Skeletal muscle satellite cell (primary cell): ENCODE data around the gene SNTB2.
A peak's percentile ranks its signal among the peaks of the same experiment; 100 is the strongest.

Source experiments
- H3K27me3 ChIP-seq: 2 replicates; pipeline ENCODE4 v1.7.0; 2013; ENCODE audit warnings: low read length; ENCODE audit not compliant: control insufficient read depth, insufficient read depth
- H3K36me3 ChIP-seq: 2 replicates; pipeline ENCODE4 v1.7.0; 2013; ENCODE audit warnings: mild to moderate bottlenecking, control low read depth, low read length; ENCODE audit not compliant: insufficient read depth
- H3K4me1 ChIP-seq: 2 replicates; pipeline ENCODE4 v1.7.0; 2013; ENCODE audit warnings: low read length; ENCODE audit not compliant: control insufficient read depth, insufficient read depth
- H3K4me2 ChIP-seq: 2 replicates; pipeline ENCODE4 v1.7.0; 2013; ENCODE audit warnings: mild to moderate bottlenecking, low read length
- H3K4me3 ChIP-seq: 2 replicates; pipeline ENCODE4 v1.7.0; 2013; ENCODE audit warnings: low read length
- H3K9ac ChIP-seq: 2 replicates; pipeline ENCODE4 v1.7.0; 2013; ENCODE audit warnings: mild to moderate bottlenecking, low read depth, low read length, moderate library complexity
- H3K9me3 ChIP-seq: replicated peaks from 2 replicates; pipeline ENCODE4 v1.7.0; 2013; ENCODE audit warnings: mild to moderate bottlenecking, control low read depth, low read length

SNTB2 gene

DNA sequence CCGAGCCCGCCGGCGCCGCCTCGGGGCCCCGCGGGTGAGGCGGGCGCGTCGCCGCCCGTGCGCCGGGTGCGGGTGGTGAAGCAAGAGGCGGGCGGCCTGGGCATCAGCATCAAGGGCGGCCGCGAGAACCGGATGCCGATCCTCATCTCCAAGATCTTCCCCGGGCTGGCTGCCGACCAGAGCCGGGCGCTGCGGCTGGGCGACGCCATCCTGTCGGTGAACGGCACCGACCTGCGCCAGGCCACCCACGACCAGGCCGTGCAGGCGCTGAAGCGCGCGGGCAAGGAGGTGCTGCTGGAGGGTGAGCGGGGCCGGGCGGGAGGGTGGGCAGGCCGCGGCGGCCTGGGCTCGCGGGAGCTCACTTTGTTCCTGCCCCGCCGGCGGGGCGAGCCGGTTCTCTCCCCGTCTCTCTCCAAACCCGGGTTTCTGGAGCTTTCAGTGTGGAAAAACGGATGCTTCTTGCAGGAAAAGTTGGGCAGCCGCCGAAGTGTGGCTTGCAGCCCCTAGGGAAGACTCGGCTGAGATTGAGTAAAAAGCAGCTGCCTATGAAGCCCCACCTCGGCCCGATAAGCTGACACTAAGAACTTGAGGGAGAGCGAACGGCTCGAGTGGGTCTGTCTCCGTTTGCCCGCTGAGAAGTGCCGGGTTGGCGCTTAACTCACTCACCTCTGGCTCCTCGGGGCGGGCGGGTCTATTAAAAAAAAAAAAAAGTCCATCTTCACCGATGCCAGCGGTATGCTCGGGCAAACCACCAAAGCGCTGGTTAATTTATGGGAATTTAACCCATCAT lies 677 bp downstream of the SNTB2 start:
- H3K27me3 ChIP-seq, result no peaks in the 10 kb centered on the region
- H3K36me3 ChIP-seq, result no peaks in the 10 kb centered on the region
- H3K9me3 ChIP-seq, result no peaks in the 10 kb centered on the region
- peak overlapping the region; percentile 83 for H3K9ac ChIP-seq
- peaks cover 40% of the 10 kb centered on the region for H3K4me1 ChIP-seq
- H3K4me2 ChIP-seq, result peak overlapping the region; percentile 92
- H3K4me3 ChIP-seq, result peak overlapping the region; percentile 92

DNA sequence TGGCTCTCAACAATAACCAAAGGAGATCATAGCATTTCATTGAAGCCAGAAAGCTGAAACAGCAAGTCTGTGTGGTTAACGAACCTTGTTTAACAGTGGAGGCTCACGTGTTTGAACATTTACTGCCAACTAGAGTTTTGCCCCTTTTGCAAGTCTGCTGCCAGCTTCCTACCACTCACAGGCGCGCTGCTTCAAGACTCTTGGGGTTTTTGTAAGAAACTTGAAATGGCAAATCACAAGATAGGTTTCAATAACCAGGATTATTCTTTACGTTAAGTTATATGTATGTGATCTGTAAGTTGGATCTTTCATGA lies 1.2 kb downstream of the SNTB2 start:
- Histone ChIP-seq H3K9me3 (no peaks in the 10 kb centered on the region), H3K9ac (peak overlapping the region; percentile 83), H3K4me3 (peak overlapping the region; percentile 92), H3K36me3 (no peaks in the 10 kb centered on the region), H3K27me3 (no peaks in the 10 kb centered on the region), H3K4me1 (peaks cover 40% of the 10 kb centered on the region), H3K4me2 (peak overlapping the region; percentile 92)

DNA sequence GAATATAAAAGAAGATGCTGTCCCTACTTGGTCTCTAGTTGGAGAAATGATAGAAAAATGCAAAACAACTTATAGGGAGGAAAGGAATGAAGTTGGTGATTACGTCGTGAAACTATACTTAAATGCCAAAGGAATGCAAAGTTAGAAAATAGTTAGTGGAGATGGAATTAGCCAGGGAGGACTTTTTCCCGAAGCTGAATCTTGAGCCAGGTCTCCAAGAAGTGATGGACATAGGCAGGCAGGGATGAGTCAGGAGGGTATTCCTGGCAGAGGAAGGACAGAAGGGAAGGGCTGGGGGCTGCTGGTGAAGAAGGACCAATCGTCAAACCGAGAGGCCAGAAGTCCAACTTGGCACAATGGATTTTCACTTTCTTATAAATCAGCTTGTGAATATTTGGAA lies 1.8 kb downstream of the SNTB2 start:
- Histone ChIP-seq H3K27me3 (no peaks in the 10 kb centered on the region), H3K9ac (peak overlapping the region; percentile 83), H3K4me3 (peak overlapping the region; percentile 92), H3K4me1 (peaks cover 38% of the 10 kb centered on the region), H3K9me3 (no peaks in the 10 kb centered on the region), H3K4me2 (peak overlapping the region; percentile 92), H3K36me3 (no peaks in the 10 kb centered on the region)

DNA sequence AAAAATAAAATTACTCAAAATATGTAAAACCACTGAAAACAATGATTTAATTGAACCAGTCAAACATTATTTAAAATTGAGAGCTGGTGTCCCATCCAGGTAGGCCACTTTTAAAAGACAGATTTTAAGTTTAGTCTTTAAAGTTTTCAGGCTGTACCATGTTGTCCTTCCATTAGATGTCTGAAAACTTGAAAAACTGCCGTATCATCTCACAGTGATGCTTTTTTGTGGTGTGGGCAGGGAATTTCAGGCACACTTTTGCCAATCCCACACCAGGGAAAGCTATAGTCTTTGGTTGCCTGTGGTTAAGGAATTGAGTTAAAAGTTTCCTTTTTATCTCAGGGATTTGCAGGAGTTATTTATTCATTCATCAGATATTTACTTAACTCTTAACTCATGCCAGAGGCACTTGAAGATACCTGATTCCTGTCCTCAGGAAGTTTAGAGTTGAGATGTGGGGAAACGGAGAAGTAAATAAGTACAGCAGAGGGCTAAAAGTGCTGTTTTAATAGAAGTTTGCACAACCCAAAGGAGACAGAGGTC lies 3.2 kb downstream of the SNTB2 start:
- Histone ChIP-seq H3K4me2 (peak overlapping the region; percentile 23), H3K36me3 (no peaks in the 10 kb centered on the region), H3K4me3 (no peak overlapping the region), H3K27me3 (no peaks in the 10 kb centered on the region), H3K4me1 (peaks cover 46% of the 10 kb centered on the region), H3K9me3 (no peaks in the 10 kb centered on the region), H3K9ac (no peak overlapping the region)

DNA sequence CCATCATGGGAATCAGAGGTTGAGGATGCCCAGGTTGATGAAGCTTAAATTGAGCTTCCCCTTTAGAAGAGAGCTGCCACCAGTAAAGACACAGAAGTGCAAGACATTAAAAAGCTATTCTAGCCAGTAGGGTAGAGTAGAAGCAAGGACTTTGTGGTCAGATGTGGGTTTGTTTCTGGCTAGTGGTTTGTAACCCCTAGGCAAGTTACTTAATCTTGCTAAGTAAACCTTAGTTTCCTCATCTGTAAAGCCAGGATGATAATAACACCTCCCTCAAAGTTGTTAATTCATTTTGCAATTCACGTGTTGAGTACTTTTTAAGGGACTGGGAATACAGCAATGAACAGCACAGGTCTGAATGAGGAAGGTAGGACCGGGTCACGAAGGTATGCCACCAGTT lies 3.6 kb downstream of the SNTB2 start:
- no peaks in the 10 kb centered on the region for H3K27me3 ChIP-seq
- no peak overlapping the region for H3K9ac ChIP-seq
- H3K4me3 ChIP-seq, result no peak overlapping the region
- no peaks in the 10 kb centered on the region for H3K9me3 ChIP-seq
- H3K36me3 ChIP-seq, result no peaks in the 10 kb centered on the region
- H3K4me1 ChIP-seq, result peaks cover 46% of the 10 kb centered on the region
- no peak overlapping the region for H3K4me2 ChIP-seq

DNA sequence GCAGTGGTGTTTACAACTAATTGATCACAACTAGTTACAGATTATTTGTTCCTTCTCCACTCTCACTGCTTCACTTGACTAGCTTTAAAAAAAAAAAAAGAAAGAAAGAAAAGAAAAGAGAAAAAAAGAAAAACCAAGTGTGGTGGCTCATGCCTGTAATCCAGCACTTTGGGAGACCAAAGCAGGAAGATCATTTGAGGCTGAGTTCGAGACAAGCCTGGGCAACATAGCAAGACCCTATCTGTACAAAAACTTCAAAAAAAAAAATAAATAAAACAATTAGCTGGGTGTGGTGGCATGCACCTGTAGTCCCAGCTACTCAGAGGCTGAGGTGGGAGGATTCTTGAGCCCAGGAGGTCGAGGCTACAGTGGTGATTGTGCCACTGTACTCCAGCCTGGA lies 4.2 kb downstream of the SNTB2 start:
- H3K27me3 ChIP-seq, result no peaks in the 10 kb centered on the region
- no peak overlapping the region for H3K4me2 ChIP-seq
- H3K4me1 ChIP-seq, result peaks cover 46% of the 10 kb centered on the region
- H3K36me3 ChIP-seq, result no peaks in the 10 kb centered on the region
- H3K9ac ChIP-seq, result no peak overlapping the region
- H3K9me3 ChIP-seq, result no peaks in the 10 kb centered on the region
- no peak overlapping the region for H3K4me3 ChIP-seq

DNA sequence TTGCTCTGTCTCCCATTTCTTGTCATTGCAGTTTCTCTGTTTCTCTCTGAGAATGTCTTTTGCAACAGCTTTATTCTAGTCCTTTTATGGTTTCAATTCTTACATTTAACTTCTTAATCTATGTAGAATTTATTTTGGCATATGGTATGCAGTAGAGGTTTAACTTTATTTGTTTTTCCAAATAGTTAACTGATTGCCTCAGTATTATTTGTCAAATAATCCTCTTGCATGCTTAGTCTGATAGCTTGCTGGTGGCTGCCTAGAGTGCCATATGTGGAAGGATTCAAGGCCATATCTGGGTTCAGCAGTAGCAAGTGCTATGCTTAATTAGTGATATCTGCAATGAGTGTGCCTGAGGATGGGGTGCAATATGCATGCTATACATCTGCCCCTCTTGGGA lies 6.9 kb downstream of the SNTB2 start:
- peaks cover 38% of the 10 kb centered on the region for H3K4me1 ChIP-seq

DNA sequence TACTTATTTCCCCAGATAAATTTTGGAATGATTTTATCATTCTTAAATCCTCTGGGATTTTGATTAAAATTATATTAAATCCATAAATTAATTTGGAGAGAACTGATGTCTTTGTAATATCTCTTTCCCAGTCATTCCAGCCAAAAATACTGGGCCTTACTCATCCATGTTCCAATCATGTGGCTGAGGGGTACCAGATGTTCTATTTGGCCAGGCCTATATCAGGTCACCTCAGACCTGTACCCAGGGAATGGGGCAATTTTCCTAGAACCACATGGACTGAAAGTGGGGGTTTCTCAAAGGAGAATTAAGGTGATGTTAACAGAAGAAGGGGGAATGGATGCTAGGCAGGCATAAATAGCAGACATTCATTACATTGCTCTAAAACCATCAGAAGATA lies 7.5 kb downstream of the SNTB2 start:
- Histone ChIP-seq H3K4me3 (no peak overlapping the region), H3K4me2 (no peak overlapping the region), H3K4me1 (peaks cover 31% of the 10 kb centered on the region), H3K27me3 (no peaks in the 10 kb centered on the region), H3K9me3 (no peaks in the 10 kb centered on the region), H3K36me3 (no peaks in the 10 kb centered on the region), H3K9ac (no peak overlapping the region)

More for the DNA sequence above, 6.9 kb downstream of the SNTB2 start:
- H3K9ac ChIP-seq, result peak overlapping the region; percentile 0
- H3K4me2 ChIP-seq, result peak overlapping the region; percentile 22
- H3K9me3 ChIP-seq, result no peaks in the 10 kb centered on the region
- H3K36me3 ChIP-seq, result no peaks in the 10 kb centered on the region
- H3K4me3 ChIP-seq, result no peak overlapping the region
- no peaks in the 10 kb centered on the region for H3K27me3 ChIP-seq

DNA sequence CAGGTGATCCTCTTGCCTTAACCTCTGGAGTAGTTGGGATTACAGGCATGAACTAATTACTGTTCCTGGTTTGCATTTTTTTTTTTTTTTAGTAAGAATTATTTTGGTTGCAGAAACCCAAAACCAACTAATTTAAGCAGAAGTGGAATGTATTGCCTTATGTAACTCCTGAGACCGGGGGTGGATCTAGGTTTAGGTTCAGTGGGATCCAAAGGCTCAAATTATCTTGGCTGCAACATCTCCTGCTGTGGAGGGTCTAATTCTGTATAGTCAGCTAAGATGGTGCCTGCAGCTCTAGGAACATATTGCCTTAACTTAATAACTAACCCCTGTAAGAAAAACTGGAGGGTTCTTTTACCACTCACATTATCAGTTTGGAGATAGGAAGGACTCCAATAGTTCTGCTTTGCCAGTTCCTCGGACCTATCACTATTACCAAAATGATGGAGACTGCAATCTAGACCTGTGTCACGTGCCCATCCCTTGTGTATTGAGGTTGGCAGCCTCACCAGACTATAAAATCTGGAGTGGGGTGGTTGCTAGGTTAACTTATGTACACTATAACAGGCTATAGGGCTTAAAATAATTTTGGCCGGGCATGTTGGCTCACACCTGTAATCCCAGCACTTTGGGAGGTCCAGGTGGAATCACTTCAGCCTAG lies 8.5 kb downstream of the SNTB2 start:
- no peaks in the 10 kb centered on the region for H3K36me3 ChIP-seq
- no peak overlapping the region for H3K9ac ChIP-seq
- no peaks in the 10 kb centered on the region for H3K9me3 ChIP-seq
- no peaks in the 10 kb centered on the region for H3K27me3 ChIP-seq
- no peak overlapping the region for H3K4me2 ChIP-seq
- H3K4me3 ChIP-seq, result no peak overlapping the region
- H3K4me1 ChIP-seq, result peaks cover 24% of the 10 kb centered on the region

DNA sequence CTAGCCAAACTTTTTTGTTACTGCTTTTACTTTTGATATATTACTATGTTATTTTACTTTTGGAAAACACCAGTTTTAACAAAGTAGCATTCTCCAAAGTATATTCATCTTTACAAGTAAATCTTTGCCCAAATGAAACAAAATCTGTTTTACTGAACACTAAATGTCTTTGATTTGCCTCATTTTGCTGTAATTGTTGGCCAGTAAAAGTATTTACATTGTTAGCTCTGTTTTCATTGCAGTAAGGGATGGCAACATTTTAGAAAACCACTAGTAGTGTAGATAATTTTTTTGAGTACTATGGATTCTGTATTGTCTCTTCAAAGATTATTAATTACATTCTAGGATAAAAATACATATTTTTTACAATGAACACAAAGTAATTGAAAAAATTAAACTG lies 10.6 kb downstream of the SNTB2 start:
- H3K4me2 ChIP-seq, result no peak overlapping the region
- no peak overlapping the region for H3K4me3 ChIP-seq
- no peaks in the 10 kb centered on the region for H3K9me3 ChIP-seq
- no peak overlapping the region for H3K9ac ChIP-seq
- H3K4me1 ChIP-seq, result peaks cover 17% of the 10 kb centered on the region
- no peaks in the 10 kb centered on the region for H3K27me3 ChIP-seq
- no peaks in the 10 kb centered on the region for H3K36me3 ChIP-seq

DNA sequence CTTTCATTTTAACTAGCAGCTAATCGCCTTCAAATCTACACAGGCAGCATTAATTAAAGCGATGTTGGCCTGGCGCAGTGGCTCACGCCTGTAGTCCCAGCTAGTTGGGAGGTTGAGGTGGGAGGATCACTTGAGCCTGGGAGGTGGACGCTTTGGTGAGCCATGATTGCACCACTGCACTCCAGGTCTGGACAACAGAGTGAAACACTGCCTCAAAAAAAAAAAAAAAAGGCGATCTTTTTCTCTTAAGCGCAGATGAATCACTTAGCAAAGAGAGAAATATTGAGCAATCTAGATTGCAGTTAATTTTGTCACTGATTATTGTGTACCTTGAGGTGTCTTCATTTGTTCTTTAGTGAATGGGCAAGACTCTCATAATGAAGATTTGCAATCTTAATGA lies 12.4 kb downstream of the SNTB2 start:
- Histone ChIP-seq H3K4me2 (no peak overlapping the region), H3K4me3 (no peak overlapping the region), H3K9me3 (no peaks in the 10 kb centered on the region), H3K4me1 (peaks cover 14% of the 10 kb centered on the region), H3K27me3 (no peaks in the 10 kb centered on the region), H3K9ac (no peak overlapping the region), H3K36me3 (no peaks in the 10 kb centered on the region)

DNA sequence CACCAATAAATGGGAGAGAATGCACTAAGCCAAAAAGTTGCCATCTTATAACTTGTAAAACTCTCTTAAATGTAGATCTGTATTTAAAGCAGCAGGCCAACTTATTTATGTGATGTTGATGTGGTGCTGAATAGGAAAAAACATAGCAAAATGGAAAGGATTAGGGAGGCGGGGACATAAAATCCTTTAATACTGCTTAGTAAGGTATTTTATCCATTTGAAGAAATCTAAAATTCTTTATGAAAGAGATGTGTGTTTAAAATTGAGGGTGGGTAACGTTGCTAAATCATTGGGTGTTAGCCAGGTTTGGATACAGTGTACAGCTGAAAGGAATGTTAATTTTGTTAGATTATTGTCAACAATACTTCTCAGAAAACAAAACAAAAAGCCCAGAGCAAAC lies 14.3 kb downstream of the SNTB2 start:
- peaks cover 15% of the 10 kb centered on the region for H3K4me1 ChIP-seq
- H3K36me3 ChIP-seq, result no peaks in the 10 kb centered on the region
- no peaks in the 10 kb centered on the region for H3K9me3 ChIP-seq
- no peaks in the 10 kb centered on the region for H3K27me3 ChIP-seq
- no peak overlapping the region for H3K4me2 ChIP-seq
- no peak overlapping the region for H3K9ac ChIP-seq
- H3K4me3 ChIP-seq, result no peak overlapping the region
